NCI-H2227 treated with DMSO at 0.1 percent for 48 hours (cell line): ENCODE results near the gene WNT10A.
A peak's percentile ranks its signal among the peaks of the same experiment; 100 is the strongest.

Experiments
- DNase-seq: peaks from one replicate; lab custom pipeline; 2025; lab: John Stamatoyannopoulos, UW

Gene WNT10A

GRCh38 chr2:218857371-218858137 lies 23.1 kb upstream of the WNT10A start:
- DNase-seq, result peak; percentile 15

GRCh38 chr2:218858138-218858445 lies 22.6 kb upstream of the WNT10A start:
- DNase-seq, result no peak

- no peak for DNase-seq
Observed at GRCh38 chr2:218858671-218859555, 21.7 kb upstream of the WNT10A start.

- DNase-seq, result no peak
Observed at GRCh38 chr2:218859556-218859987, 21.1 kb upstream of the WNT10A start, which contains the start of gene WNT6. Gene WNT6, plus strand, starts transcription at chr2:218859805. Its CDS starts 233 bp downstream, at chr2:218860038.

GRCh38 chr2:218859988-218860831 lies 20.4 kb upstream of the WNT10A start:
- DNase-seq, result no peak

- peak; percentile 91 for DNase-seq
Observed at GRCh38 chr2:218860950-218861381, 19.7 kb upstream of the WNT10A start.

- no peak for DNase-seq
Observed at GRCh38 chr2:218861645-218862318, 18.9 kb upstream of the WNT10A start.

GRCh38 chr2:218863021-218863520 lies 17.6 kb upstream of the WNT10A start:
- DNase-seq, result no peak

GRCh38 chr2:218865396-218865795 lies 15.3 kb upstream of the WNT10A start:
- DNase-seq, result no peak

GRCh38 chr2:218865999-218866398 lies 14.7 kb upstream of the WNT10A start:
- no peak for DNase-seq

- no peak for DNase-seq
Observed at GRCh38 chr2:218867900-218868299, 12.8 kb upstream of the WNT10A start.

GRCh38 chr2:218869064-218869463 lies 11.6 kb upstream of the WNT10A start:
- DNase-seq, result no peak

- no peak for DNase-seq
Observed at GRCh38 chr2:218870984-218871344, 9.7 kb upstream of the WNT10A start.

GRCh38 chr2:218871345-218872302 lies 9.0 kb upstream of the WNT10A start:
- DNase-seq, result no peak

GRCh38 chr2:218872645-218873358 lies 7.8 kb upstream of the WNT10A start:
- no peak for DNase-seq

- DNase-seq, result no peak
Observed at GRCh38 chr2:218873359-218874194, 7.1 kb upstream of the WNT10A start.

- no peak for DNase-seq
Observed at GRCh38 chr2:218875692-218876246, 4.9 kb upstream of the WNT10A start.

GRCh38 chr2:218876562-218877219 lies 4.0 kb upstream of the WNT10A start:
- peak; percentile 86 for DNase-seq
